Body of pancreas (tissue), 4 donors: ENCODE data around the gene FAM180A.

Source experiments
- CTCF ChIP-seq, 7 experiments: fragments of 450-650 bp in 4 of 7; fragments of 200-600 bp in 3 of 7; sonication (generic) in 3 of 7; IDR thresholded peaks; one replicate each; pipeline ENCODE4 v1.5.1; 2016 to 2019; ENCODE audit warnings: antibody characterized with exemption in 7 of 7
- POLR2A ChIP-seq, 3 donors: fragments of 450-650 bp; IDR thresholded peaks; one replicate each; pipeline ENCODE4 v1.6.1; 2016; ENCODE audit warnings: antibody characterized with exemption in 3 of 3, mild to moderate bottlenecking in 2 of 3

GRCh38 chr7:135789431-135789830, 40.8 kb upstream of the FAM180A start:
- TF ChIP-seq CTCF (IDR thresholded peaks at IDR 0.05) (no peak), POLR2A (IDR thresholded peaks at IDR 0.05) (no peak)
